ENCODE data around the gene CYRIA. TPM values are rescaled to one million over a fixed set of nuclear protein-coding genes. Genes with fewer than 3 reads are reported as not detected.

Gene CYRIA
- total RNA-seq, result 0.43 and 0.97 TPM in 2 replicates

DNA sequence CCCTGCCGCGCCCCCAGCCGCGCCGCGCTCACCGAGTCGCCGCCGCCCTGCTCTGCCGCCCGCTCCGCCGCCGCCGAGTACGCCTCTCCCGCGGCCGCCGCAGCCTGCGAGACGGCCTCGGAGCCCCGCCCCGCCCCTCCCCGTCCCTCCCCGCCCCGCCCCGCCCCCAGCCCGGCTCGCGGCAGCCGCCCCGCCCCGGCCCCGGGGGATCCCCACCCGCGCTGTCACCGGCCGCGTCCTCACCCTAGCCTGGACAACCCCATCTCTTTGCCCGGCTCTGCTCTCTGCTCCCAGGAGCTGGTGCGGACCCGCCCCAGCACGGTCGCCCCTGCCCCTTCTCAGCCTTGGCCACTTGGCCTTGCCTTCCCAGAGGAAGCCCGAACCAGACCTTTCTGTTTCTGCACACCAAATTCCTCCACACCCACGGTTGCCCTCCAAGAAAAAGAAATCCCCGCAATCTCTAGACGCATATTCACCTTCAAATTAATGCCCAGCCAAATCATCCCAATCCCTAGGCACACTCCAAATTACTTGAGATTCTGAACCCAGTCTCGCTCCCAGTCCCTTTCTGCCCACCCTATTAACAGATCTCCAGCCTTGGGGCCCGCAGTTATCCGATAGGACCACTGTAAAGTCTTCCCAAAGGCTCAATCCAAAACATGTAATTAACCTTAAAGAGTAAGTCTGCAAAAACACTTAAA lies at the start of gene CYRIA:
TSS of gene CYRIA (minus strand) at position 87 of the 701 bp plus-strand sequence. CDS start 77,715 bp downstream, outside the sequence.
- peak within 1 kb of the TSS; percentile 73 for H3K4me3 ChIP-seq (ENCODE audit: low read depth, low read length)
- TF ChIP-seq, protein P1, sequence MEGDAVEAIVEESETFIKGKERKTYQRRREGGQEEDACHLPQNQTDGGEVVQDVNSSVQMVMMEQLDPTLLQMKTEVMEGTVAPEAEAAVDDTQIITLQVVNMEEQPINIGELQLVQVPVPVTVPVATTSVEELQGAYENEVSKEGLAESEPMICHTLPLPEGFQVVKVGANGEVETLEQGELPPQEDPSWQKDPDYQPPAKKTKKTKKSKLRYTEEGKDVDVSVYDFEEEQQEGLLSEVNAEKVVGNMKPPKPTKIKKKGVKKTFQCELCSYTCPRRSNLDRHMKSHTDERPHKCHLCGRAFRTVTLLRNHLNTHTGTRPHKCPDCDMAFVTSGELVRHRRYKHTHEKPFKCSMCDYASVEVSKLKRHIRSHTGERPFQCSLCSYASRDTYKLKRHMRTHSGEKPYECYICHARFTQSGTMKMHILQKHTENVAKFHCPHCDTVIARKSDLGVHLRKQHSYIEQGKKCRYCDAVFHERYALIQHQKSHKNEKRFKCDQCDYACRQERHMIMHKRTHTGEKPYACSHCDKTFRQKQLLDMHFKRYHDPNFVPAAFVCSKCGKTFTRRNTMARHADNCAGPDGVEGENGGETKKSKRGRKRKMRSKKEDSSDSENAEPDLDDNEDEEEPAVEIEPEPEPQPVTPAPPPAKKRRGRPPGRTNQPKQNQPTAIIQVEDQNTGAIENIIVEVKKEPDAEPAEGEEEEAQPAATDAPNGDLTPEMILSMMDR (IDR thresholded peaks at IDR 0.05; ENCODE audit: insufficient read depth, low read depth, low read length), result no peak
- peak; percentile 30 for DNase-seq (ENCODE audit: low read depth)

DNA sequence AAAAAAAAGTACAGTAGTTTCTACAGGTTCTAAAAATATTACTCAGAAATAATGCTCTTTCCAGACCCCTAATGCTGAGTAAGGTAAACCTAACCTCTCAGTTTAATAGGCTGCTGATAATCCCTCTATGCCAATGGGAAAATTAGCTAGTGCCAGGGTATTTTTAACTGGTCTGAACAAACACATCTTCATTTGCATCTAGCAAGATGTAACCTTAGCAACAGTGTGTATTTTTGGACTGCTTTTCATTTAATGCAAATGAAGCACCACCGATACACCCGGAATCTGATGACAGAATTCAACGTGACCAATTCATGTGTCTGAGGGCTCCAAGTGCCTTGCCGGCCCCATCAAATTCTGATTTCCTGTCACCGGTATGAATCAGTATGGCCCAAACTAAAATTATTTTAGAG lies 47.4 kb upstream of the CYRIA start:
- DNase-seq (ENCODE audit: low read depth), result no peak
- TF ChIP-seq, protein P1 (IDR thresholded peaks at IDR 0.05; ENCODE audit: insufficient read depth, low read depth, low read length), result no peak
- H3K4me3 ChIP-seq (ENCODE audit: low read depth, low read length), result no peak overlapping the region

DNA sequence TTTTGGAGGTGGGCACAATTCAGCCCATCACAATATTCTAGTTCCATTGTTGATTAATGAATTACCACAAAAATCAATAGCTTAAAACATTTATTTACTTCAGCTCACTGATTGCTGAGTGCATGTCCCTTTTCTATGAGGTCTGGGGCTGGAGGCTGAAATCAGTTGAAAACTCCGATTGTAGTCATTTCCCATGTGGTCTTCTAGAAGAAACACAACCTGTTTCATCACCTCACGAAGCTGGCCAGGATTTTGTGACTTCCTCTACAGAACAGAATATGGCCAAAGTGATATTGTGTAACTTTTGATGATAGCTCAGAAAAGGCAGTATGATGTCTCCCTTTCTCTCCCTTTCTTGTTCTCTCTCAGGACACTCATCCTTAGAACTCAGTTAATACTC lies 44.1 kb upstream of the CYRIA start:
- DNase-seq (ENCODE audit: low read depth), result no peak
- TF ChIP-seq, protein P1 (IDR thresholded peaks at IDR 0.05; ENCODE audit: insufficient read depth, low read depth, low read length), result no peak
- no peak overlapping the region for H3K4me3 ChIP-seq (ENCODE audit: low read depth, low read length)

DNA sequence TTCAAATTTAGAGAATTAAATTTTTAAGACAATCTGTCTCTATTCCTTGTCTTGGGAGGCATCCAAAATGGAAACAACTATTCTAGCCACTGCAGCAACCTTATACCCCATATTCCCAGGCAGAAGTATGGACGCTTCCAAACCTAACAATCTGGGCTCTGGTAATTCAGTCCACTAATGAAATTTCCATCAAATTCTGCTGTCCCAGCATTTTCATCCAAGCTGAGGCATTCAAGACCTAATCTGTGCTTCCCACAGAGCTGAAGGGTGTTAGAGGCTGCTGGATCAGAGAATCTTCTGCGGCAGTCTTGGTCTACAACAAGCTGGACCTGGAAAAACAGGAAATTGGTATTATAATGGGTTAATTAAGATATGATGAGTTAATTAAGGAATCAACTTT lies 42.5 kb upstream of the CYRIA start:
- H3K4me3 ChIP-seq (ENCODE audit: low read depth, low read length), result no peak overlapping the region
- TF ChIP-seq, protein P1 (IDR thresholded peaks at IDR 0.05; ENCODE audit: insufficient read depth, low read depth, low read length), result no peak
- DNase-seq (ENCODE audit: low read depth), result no peak

DNA sequence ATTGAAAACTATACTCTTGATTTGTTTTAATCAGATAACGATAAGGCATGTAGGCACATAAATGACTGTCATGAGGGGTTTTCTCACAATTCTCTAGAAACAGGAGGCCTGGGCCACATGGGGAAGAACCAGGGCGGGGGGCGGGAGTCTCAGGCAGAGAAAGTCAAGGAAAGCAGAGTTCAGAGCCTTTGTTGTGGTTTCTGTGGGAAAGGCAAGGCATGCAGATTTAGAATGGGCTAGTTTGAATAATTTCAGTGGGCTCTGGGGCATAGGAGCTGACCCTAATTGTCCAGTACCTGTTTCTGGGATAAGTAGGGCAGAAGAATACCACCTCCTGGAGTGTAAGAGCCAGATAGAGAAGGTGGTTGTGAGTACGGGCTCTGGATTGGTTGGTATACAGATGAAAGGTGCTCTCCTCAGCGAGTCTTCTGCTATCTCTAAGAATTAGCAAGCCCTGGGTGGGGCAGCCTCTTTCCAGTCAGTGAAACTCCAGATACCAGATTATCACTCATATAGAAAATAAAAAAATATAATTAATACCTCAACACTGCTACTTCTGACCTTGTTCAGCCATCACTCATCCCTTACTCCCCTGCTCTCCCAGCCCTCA lies 41.5 kb upstream of the CYRIA start:
- no peak for DNase-seq (ENCODE audit: low read depth)
- H3K4me3 ChIP-seq (ENCODE audit: low read depth, low read length), result no peak overlapping the region

DNA sequence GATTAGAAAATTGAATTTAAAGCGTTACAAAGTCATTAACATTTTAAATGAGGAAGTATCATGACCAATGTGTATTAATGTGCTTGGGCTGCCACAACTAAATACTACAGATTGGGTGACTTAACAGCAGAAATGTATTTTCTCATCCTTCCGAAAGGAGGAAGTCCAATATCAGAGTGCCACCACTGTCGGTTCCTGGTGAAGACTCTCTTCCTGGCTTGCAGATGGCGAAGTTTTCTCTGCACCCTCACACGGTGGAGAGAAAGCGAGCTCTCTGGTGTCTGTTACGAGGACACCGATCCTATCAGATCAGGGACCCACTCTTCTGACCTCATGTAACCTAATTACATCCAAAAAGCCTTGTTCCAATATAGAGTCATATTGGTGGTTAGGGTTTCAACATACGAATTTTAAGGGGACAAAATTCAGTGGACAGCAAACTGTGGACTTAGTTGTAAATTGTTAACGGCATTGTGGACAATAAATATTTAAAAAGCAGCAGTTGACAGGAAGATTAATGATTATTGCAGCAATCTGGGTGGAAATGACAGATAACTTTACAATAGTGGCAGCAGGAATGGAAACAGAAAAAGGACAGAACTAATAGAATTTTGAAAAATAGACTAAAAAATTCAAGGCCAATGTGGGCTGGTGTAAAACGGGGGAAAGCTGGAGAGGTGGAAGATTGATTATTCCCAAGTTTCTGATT lies 35.1 kb upstream of the CYRIA start:
- no peak overlapping the region for H3K4me3 ChIP-seq (ENCODE audit: low read depth, low read length)
- TF ChIP-seq, protein P1 (IDR thresholded peaks at IDR 0.05; ENCODE audit: insufficient read depth, low read depth, low read length), result no peak
- DNase-seq (ENCODE audit: low read depth), result no peak

More for the DNA sequence above, 41.5 kb upstream of the CYRIA start:
- TF ChIP-seq, protein P1 (IDR thresholded peaks at IDR 0.05; ENCODE audit: insufficient read depth, low read depth, low read length), result no peak

Data from fibroblast of villous mesenchyme (primary cell).